GM19395 (cell line): ENCODE measurements around the gene FAM124A.
"Not testable (repeated sequence)": the region's sequence is repeated elsewhere in the genome, so short reads cannot be mapped to it uniquely, and the experiment has no call there.

Source experiments
- ATAC-seq: cut with Tn5 transposase; IDR thresholded peaks from one replicate; pipeline ENCODE4 v1.9.1; 2021; ENCODE audit warnings: mild to moderate bottlenecking, moderate library complexity; ENCODE audit not compliant: unreplicated experiment

Gene FAM124A

DNA sequence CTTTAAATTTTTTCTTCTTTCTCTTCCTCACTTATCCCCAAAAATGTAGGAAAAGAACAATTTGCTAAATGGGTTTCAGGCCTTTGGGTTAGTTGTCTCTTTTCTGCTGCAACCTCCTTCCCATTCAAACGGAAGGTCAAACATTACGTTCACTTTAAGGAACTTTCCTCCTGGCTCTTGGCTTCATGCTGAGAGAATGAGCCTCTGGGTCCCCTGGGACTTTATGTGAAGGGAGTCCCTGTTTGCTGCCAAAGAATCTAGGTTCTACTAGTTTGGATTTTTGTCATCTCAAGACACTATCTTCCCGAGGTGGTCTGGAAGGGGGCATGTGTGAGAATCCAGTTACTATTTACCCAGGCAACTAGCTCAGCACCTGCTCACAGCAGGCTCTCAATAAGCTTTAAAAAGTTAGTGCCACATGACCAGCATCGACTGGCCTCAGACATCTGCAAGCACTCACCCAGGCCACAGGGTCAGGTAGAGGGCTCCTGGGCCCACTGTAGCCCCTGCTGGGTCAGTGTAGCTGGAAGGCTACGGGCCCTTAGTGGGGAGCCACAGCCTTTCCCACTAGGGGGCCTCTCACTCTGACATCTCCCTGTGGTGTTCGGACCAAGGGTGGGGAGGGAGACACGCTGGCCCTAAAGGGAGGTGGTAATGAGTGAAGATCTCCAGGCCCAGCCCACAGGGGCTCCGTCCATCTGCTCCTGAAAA is 40.5 kb downstream of the FAM124A start:
- no peak for ATAC-seq

DNA sequence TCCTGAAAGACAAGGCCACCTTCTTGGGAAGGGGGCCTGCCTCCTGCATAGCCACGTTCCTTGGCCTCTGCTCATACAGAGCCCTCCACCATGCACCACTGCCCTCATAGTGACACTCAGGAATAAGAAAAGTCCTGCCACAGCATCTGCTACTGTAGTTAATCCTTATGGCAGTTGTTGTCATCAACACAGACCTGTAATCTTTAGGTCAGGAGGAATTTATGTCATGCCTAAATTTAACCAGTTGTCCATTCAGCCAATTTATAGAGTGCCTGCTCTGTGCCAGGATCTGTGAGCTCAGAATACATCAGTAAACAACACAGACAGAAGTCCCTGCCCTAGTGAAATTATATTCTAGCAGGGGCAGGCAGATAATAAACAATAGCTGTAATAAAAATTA is 44.4 kb downstream of the FAM124A start:
- no peak for ATAC-seq

DNA sequence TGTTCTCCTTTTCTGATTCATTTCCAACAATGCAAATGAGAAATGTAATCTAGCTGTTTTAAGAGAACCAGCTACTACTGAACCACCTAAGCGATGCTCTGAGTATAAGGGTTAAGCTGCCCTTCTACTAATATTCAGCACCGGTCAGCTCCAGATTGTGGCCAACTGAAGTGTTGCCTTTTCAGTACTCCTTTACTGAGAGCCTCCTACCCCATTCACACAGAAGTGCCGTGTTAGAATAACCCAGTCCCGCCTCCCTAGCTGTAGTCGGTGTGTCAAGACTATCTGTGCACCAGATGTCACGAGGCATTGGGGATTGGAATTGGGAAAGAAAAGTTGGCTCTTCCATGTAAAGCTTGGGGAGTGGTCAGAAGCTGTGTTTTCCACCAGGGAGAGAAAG is 45.4 kb downstream of the FAM124A start:
- no peak for ATAC-seq

DNA sequence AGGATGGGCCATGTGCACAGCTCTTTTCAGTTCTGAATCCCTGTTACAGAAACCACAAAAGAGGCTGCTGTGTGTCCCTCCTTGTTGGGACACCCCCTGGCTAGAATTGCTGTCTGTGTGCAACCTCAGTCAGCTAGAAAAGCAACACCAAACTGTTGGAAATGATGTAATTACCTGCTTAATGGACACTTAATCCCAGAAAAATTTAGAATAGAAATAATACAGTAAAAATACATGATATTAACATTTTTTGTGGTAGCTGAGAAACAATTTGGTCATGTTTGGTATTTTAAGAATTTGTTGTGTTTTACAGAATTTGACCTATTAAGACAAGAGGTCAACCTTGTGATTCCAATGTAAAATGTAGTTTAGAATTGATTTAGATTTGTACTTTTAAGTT is 46.8 kb downstream of the FAM124A start:
- ATAC-seq: no peak

DNA sequence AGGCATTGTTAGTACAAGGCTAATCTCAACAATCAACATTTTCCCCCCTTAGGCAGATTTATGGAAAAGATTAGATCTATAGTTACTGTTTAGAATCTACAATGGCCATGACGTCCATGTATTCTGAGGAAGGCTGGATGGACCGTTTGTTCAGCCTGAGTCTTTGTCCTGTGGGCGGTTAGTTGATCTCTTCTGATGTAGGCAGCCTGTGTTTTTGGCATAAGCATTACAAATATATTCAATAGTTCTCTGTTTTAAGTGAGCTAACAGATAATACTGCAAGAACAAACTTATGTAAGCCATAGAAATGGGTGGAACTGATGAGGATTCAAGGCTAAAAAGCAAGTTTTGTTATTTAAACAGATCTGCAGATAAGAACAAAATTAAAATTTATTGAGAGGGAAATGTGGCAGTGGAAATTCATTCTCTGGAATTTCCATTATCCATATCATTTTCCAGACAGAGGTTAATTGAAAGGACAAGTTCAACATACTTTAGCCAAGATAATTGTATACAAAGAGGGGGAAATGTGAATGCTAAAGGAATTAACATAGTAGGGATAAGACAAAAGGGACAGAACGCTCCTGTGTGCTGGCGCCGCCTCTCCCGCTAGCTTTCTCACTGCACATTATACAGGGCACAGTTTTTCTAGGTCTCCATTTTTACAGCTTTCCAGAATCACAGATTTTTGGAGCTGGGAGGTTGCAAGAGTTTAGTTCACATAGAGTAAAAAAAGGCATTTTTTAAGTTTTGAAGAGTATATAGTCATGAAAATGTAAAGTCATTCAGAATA is 48.6 kb downstream of the FAM124A start:
- ATAC-seq: no peak

DNA sequence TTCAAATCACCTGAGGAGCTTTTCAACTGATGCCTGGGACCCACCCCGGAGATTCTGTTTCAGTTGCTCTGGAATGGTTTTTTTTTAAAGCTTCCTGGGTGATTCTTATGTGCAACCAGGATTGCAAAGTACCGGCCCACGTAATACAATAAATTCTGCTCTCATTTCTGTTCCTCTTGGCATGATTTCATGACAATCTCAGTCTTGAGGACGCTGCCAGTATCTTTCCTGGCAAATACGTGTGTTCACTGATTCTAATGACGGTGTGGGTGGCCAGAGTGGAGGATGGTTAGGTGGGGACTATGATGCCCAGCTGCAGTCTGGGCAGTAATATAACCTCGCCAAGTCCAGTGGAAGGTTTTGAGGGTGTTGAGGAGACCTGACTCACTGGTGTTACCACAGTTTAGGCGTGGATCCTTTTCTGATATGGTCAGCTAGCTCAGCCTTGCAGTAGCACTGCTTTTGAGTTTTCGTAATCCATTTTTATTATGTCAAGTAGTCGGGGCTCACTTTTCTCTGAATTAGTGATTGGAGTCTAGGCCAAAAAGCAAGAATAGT is 49.4 kb downstream of the FAM124A start:
- no peak for ATAC-seq

DNA sequence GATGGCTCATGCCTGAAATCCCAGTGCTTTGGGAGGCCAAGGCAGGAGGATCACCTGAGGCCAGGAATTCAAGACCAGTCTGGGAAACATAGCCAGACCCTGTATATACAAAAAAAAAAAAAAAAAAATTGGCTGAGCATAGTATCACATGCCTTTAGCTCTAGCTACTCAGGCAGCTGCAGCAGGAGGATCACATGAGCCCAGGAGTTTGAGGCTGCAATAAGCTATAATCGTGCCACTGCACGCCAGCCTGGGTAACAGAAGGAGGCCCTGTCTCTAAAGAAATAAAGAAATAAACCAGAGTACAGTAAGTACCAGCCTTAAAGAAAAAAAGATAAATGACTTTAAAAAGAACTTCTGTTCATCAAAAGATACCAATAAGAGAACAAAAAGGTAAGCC is 52.9 kb downstream of the FAM124A start:
- no peak for ATAC-seq

DNA sequence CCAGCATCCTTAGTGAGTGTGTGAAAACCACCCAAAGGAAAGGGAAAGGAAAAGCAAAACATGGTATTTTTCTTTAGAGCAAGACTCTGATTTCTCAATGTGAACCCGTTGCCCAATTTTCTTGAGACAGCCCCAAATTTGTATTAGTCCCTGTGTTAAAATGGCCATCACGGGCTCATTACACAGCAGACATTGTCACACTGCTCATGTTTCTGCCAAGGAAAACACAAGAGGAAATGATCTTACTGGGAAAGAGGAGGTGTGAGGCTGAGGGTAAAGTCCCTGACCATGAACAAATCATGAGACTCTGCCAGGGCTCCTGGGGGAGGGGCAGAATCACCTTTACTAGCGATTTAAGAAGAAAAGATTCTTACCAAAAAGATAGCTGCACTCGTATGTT is 54.4 kb downstream of the FAM124A start:
- ATAC-seq: no peak

DNA sequence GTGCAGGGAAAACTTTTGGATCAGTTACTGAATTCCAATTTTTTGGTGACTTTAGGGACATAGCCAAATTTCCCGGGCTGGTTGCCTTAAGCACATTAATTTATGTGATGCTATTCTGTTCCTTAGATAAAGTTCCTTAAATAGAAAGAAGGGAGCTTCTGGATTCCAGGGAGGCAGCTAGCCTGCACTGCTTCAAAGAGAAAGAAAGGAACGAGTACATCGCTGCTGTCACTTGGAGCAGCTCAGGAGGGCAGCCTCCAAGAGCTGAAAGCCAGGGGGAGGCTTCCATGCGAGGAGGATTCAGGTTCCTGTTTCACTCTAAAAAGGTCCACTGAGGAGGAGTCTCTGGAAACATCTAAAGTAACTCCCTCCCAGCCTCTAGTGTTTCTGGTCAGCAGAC is 55.7 kb downstream of the FAM124A start:
- no peak for ATAC-seq

DNA sequence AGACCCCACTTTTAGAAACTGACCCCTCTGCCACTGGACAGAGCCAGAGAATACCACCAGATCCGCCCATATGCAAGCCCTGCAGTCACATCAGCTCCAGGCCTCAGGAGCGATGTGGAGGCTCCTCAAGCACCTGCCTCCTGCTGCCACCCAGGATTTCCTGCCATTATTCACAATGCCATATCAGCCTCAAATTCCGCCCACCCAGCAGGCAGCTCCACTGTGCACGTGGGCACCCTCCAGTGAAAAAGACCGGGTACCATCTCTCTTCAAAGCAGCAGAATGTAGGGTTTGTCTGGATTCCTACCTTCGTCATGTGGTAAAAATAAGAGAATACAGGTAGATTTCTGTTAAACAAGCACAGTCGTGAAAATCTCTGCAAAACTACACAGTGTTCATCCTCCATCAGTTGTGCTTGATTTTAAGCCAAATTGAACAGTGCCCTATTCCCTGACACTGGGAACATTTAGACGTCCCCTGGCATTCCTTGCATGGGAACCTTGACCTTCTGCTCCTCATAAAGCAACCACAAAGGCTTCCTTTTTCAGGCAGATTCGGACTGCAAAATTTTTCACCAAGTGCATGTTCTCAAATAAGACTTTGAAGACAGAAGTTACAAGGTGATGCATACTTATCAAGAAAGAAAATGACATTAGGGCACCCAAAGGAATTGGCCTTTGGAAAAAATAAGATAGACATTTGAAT is 56.4 kb downstream of the FAM124A start:
- ATAC-seq: no peak

DNA sequence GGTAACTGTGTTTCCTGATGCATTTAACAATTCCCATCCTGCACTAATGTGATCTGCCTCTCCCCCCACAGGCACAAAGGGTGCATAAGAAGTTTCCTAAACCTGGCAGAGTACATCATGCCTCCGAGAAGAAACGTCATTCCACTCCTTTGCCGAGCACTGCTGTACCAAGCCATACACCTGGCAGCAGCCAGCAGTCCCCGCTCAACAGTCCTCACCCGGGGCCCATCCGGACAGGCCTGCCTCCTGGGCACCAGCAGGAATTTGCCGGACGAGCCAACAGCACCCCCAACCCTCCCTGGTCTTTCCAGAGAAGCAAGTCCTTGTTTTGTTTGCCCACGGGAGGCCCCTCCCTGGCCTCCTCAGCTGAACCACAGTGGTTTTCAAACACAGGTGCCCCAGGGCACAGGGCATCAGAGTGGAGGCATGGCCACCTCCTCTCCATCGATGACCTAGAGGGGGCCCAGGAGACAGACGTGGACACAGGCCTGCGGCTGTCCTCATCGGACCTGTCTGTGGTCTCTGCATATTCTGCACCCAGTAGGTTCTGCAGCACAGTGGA is 58.3 kb downstream of the FAM124A start:
- ATAC-seq: no peak

DNA sequence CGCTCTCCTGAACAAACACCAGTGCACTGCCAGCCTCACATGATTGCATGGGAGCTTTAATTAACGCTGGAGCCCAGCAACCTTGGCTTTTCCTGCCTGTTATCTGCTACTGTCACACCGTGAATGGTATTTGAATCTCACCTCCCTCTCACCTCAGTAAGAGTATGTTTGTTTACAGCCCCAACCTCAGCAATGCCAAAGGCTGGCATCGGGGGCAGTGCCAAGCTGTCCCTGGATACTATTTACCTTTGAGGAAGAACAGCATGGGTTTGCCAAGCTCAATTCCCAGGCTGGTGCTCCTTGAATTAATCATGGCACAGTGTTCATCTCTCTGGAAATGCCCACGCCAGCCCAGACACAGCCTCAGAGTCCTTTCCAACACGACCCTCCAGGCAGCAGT is 60.1 kb downstream of the FAM124A start:
- ATAC-seq: no peak

DNA sequence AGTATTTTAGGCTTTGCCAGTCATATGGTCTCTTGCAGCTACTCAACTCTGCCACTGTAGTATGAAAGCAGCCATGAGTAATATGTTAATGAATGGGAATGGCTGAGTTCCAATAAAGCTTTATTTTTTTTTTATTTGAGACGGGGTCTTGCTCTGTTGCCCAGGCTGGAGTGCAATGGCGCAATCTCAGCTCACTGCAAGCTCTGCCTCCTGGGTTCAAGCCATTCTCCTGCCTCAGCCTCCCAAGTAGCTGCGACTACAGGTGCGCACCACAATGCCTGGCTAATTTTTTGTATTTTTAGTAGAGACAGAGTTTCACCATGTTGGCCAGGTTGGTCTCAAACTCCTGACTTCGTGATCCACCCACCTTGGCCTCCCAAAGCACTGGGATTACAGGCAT is 60.7 kb downstream of the FAM124A start:
- ATAC-seq: not testable (repeated sequence)

DNA sequence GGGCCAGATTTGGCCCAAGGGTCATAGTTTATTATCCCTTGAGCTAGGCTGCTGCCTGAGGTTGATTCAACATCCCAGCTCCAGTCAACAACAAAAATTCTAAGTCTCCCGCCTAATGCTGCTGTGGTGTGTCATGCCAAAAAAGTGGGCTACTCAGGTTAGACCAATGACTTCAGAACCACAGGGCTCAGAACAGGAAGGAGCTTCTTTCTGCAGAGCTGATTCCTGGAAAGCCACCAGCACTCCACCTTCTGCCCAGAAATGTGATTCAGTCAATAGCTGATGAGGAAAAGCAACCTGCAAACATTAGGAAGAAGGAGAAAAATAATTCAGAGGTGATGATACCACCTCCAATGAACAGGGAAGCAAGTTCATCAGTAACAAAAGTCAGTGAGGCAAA is 61.2 kb downstream of the FAM124A start:
- no peak for ATAC-seq

DNA sequence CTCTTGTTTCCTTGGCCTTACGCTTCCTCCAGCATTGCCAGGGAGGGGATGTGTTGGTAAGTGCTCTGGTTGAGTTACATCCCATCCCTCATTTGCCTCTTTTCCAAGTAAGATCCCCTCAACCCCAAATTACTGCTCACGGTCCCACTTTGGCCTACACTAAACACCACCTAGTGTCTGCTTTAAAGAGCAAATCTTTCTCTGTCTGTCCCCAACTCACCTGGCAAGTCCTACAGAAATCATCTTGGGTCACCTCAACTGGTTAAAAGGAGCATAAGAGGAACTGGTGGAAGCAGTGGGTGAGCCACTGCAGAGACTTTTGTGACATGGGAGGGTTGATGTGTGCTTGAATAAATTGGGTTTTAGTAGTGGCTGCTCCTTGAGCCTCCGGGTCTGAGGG is 62.1 kb downstream of the FAM124A start:
- ATAC-seq: no peak

DNA sequence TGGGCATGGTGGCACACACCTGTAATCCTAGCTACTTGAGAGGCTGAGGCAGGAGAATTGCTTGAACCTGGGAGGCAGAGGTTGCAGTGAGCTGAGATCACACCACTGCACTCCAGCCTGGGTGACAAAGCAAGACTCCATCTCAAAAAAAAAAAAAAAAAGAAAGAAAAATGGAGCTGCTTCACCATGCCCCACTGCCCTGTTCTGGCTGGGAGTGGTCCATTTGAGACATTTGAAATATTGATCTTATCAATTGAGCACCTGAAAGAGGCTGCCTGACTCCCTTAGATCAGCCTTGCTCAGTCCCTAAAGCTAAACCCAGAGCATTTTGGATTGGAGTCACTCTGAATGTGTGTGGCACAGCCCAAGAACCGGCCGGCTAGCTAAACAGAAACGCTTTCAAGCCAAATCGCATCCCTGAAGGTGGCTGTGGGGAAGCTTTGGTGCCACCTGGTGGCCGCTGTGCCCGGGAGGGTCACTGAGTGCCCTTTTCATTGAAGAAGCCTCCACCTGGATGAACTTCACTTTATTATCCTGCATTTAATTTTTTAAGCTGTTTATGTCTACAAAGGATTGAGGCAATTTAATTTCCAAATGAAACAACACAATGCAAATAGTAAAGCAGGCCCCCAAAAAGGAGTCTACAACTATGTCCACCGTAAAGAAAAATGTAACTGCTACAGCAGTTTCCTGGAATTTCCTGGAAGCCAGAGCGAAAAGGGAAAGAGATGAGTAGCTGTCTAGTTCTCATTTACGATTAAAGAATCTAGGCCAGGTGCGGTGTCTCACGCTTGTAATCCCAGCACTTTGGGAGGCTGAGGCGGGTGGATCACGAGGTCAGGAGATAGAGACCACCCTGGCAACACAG is 64.2 kb downstream of the FAM124A start:
- ATAC-seq: peak; percentile 81

DNA sequence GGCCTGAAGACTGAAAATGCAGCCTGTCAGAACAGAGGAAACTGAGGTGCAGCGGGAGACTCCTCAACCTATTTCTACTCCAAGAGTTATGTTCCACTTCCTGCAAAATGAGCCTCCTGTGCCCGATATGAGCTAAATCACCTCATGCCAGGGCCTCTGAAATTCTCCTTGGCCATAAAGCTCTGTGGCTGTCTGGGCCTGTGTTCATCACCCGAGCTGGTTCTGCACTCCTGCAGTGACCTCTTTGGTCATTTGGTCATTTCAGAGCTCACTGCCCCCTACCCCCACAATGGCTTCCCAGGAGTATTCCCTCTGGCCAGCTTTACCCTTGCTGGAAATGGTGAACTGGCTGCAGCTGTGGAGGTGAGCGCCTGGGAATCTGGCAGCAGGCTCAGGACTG is 65.6 kb downstream of the FAM124A start:
- ATAC-seq: no peak

DNA sequence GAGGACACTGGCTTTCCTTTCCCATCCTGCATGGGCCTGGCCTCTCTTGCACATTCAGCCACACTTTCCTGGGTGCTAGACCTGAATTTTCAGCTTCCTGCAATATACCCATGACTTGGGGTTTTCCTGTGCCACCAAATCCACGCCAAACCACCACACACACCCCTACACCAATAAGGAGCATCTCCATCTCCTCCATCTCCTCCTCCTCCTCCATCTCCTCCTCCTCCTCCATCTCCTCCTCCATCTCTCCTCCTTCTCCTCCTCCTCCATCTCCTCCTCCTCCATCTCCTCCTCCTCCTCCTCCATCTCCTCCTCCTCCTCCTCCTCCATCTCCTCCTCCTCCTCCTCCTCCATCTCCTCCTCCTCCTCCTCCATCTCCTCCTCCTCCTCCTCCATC is 66.1 kb downstream of the FAM124A start:
- not testable (repeated sequence) for ATAC-seq

DNA sequence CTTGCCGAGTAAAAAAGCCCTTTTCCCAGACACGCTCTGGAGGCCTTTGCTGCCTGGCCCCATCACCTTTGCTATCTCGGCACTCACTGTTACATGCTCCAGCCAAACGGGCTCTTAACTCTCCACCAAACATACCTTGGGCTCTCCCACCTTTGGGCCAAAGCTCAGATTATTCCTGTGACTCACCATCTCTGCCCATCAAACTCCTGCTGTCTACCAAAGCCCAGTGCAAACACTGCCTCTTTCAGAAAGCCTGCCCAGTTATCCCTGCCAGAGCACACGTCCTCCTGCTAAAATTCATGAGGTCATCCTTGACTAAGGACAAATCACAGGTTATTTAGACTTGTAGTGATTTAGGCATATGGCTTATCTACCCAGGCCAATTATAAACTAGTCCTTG is 69.1 kb downstream of the FAM124A start:
- no peak for ATAC-seq

DNA sequence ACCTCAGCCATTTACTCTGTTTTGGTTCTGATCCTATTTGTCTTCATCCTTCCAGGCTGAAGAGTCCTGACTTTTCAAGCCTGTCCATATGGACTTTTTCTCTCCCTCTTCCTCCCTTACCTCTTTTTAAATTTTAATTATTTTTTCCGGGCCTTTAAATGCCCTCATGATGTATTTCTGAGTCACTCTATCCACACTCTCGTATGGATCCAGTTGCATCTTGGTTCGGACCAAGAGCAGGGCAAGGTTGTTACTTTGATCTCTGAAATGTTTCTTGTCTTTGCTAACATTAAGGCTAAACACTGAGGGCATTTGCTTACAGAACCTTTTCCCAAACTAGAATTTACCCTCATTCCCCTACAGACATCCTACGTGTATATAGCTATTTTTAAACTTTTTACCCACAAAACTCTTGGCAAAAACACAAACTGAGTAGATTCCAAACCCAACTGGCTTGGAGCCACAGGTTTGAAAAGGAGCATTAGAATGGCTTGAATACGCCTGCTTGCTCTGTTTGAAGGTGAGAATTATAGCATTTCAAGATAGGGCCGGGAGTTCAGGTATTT is 69.9 kb downstream of the FAM124A start:
- ATAC-seq: no peak
